HG02588 (cell line): ENCODE measurements around the gene DOCK11.

ENCODE experiments used
- ATAC-seq: cut with Tn5 transposase; IDR thresholded peaks from one replicate; pipeline ENCODE4 v1.9.1; 2021; ENCODE audit warnings: mild to moderate bottlenecking, moderate library complexity; ENCODE audit not compliant: unreplicated experiment

DOCK11 gene

GRCh38 chrX:118621081-118621759 is 125.6 kb downstream of the DOCK11 start:
- ATAC-seq = no peak

- no peak for ATAC-seq
Observed at GRCh38 chrX:118623062-118623461, 127.4 kb downstream of the DOCK11 start.

- no peak for ATAC-seq
Observed at GRCh38 chrX:118626346-118626745, 130.7 kb downstream of the DOCK11 start.

- no peak for ATAC-seq
Observed at GRCh38 chrX:118627084-118627758, 131.6 kb downstream of the DOCK11 start.

- no peak for ATAC-seq
Observed at GRCh38 chrX:118630848-118631247, 135.2 kb downstream of the DOCK11 start.

- no peak for ATAC-seq
Observed at GRCh38 chrX:118631586-118631985, 136.0 kb downstream of the DOCK11 start.

GRCh38 chrX:118632862-118633261 is 137.2 kb downstream of the DOCK11 start:
- no peak for ATAC-seq

GRCh38 chrX:118633530-118633929 is 137.9 kb downstream of the DOCK11 start:
- no peak for ATAC-seq

- no peak for ATAC-seq
Observed at GRCh38 chrX:118634336-118634735, 138.7 kb downstream of the DOCK11 start.

- ATAC-seq = no peak
Observed at GRCh38 chrX:118637997-118638396, 142.4 kb downstream of the DOCK11 start.

GRCh38 chrX:118644378-118644777 is 148.8 kb downstream of the DOCK11 start:
- no peak for ATAC-seq

GRCh38 chrX:118652717-118653116 is 157.1 kb downstream of the DOCK11 start:
- ATAC-seq = no peak

GRCh38 chrX:118654331-118654730 is 158.7 kb downstream of the DOCK11 start:
- no peak for ATAC-seq

- no peak for ATAC-seq
Observed at GRCh38 chrX:118655561-118656246, 160.1 kb downstream of the DOCK11 start.

GRCh38 chrX:118657413-118657812 is 161.8 kb downstream of the DOCK11 start:
- no peak for ATAC-seq

- no peak for ATAC-seq
Observed at GRCh38 chrX:118660085-118660484, 164.5 kb downstream of the DOCK11 start.

- ATAC-seq = no peak
Observed at GRCh38 chrX:118665204-118665603, 169.6 kb downstream of the DOCK11 start.

GRCh38 chrX:118666521-118666920 is 170.9 kb downstream of the DOCK11 start:
- ATAC-seq = no peak

GRCh38 chrX:118669435-118669834 is 173.8 kb downstream of the DOCK11 start:
- no peak for ATAC-seq

GRCh38 chrX:118675326-118675965 is 179.8 kb downstream of the DOCK11 start:
- ATAC-seq = no peak

GRCh38 chrX:118675966-118676349 is 180.3 kb downstream of the DOCK11 start:
- ATAC-seq = no peak

- ATAC-seq = no peak
Observed at GRCh38 chrX:118677318-118677717, 181.7 kb downstream of the DOCK11 start.
